HG02885 (cell line): ENCODE results near the gene TRDN.

Experiments used
- ATAC-seq: cut with Tn5 transposase; IDR thresholded peaks from one replicate; pipeline ENCODE4 v1.9.1; 2021; ENCODE audit warnings: mild to moderate bottlenecking; ENCODE audit not compliant: unreplicated experiment, poor library complexity

The TRDN gene

GRCh38 chr6:123636782-123637181 is at the start of gene TRDN:
TSS of gene TRDN (minus strand) at chr6:123636950. CDS start at chr6:123636775, 175 bp downstream.
- ATAC-seq: no peak

- no peak for ATAC-seq
Observed at GRCh38 chr6:123681957-123682462, 45.3 kb upstream of the TRDN start.

GRCh38 chr6:123677897-123678296 is 41.1 kb upstream of the TRDN start:
- no peak for ATAC-seq

- ATAC-seq: no peak
Observed at GRCh38 chr6:123676793-123677192, 40.0 kb upstream of the TRDN start.

- no peak for ATAC-seq
Observed at GRCh38 chr6:123668965-123669591, 32.3 kb upstream of the TRDN start.

GRCh38 chr6:123668063-123668462 is 31.3 kb upstream of the TRDN start:
- ATAC-seq: no peak

- no peak for ATAC-seq
Observed at GRCh38 chr6:123663436-123663835, 26.7 kb upstream of the TRDN start.

GRCh38 chr6:123662757-123663156 is 26.0 kb upstream of the TRDN start:
- no peak for ATAC-seq

- no peak for ATAC-seq
Observed at GRCh38 chr6:123661105-123661891, 24.5 kb upstream of the TRDN start.

GRCh38 chr6:123659960-123660748 is 23.4 kb upstream of the TRDN start:
- no peak for ATAC-seq

- ATAC-seq: no peak
Observed at GRCh38 chr6:123658848-123659247, 22.1 kb upstream of the TRDN start.

GRCh38 chr6:123655521-123656306 is 19.0 kb upstream of the TRDN start:
- ATAC-seq: peak; percentile 93

GRCh38 chr6:123648723-123649122 is 12.0 kb upstream of the TRDN start:
- ATAC-seq: no peak

- no peak for ATAC-seq
Observed at GRCh38 chr6:123648020-123648580, 11.3 kb upstream of the TRDN start.

GRCh38 chr6:123641497-123641896 is 4.7 kb upstream of the TRDN start:
- no peak for ATAC-seq

- ATAC-seq: no peak
Observed at GRCh38 chr6:123640567-123641187, 3.9 kb upstream of the TRDN start.

GRCh38 chr6:123638865-123639264 is 2.1 kb upstream of the TRDN start:
- no peak for ATAC-seq

GRCh38 chr6:123636282-123636681 is 468 bp downstream of the TRDN start:
- no peak for ATAC-seq

- no peak for ATAC-seq
Observed at GRCh38 chr6:123635567-123635966, 1.2 kb downstream of the TRDN start.
